GM19324 (cell line): ENCODE measurements around the gene HDAC4.

Source experiments
- ATAC-seq: cut with Tn5 transposase; IDR thresholded peaks from one replicate; pipeline ENCODE4 v1.9.1; 2021; ENCODE audit warnings: mild to moderate bottlenecking, moderate library complexity; ENCODE audit not compliant: unreplicated experiment, low FRiP score

Gene HDAC4

GRCh38 chr2:239260546-239261327 lies 140.1 kb downstream of the HDAC4 start:
- ATAC-seq: no peak

GRCh38 chr2:239259603-239260298 lies 141.1 kb downstream of the HDAC4 start:
- no peak for ATAC-seq

GRCh38 chr2:239259173-239259572 lies 141.6 kb downstream of the HDAC4 start:
- ATAC-seq: no peak

- ATAC-seq: no peak
Observed at GRCh38 chr2:239258248-239258647, 142.6 kb downstream of the HDAC4 start.

GRCh38 chr2:239257511-239257937 lies 143.3 kb downstream of the HDAC4 start:
- ATAC-seq: no peak

GRCh38 chr2:239256350-239256743 lies 144.5 kb downstream of the HDAC4 start:
- no peak for ATAC-seq

GRCh38 chr2:239255628-239256349 lies 145.0 kb downstream of the HDAC4 start:
- ATAC-seq: no peak

GRCh38 chr2:239255218-239255617 lies 145.6 kb downstream of the HDAC4 start:
- ATAC-seq: no peak

- no peak for ATAC-seq
Observed at GRCh38 chr2:239253701-239254436, 147.0 kb downstream of the HDAC4 start.

- peak; percentile 67 for ATAC-seq
Observed at GRCh38 chr2:239253264-239253663, 147.6 kb downstream of the HDAC4 start.

- ATAC-seq: peak; percentile 17
Observed at GRCh38 chr2:239252801-239253200, 148.0 kb downstream of the HDAC4 start.

- ATAC-seq: no peak
Observed at GRCh38 chr2:239252393-239252792, 148.4 kb downstream of the HDAC4 start.

- ATAC-seq: no peak
Observed at GRCh38 chr2:239251971-239252370, 148.8 kb downstream of the HDAC4 start.

GRCh38 chr2:239250216-239251081 lies 150.4 kb downstream of the HDAC4 start:
- ATAC-seq: no peak

- ATAC-seq: no peak
Observed at GRCh38 chr2:239249776-239250175, 151.0 kb downstream of the HDAC4 start.

GRCh38 chr2:239249048-239249447 lies 151.8 kb downstream of the HDAC4 start:
- no peak for ATAC-seq

GRCh38 chr2:239247401-239248245 lies 153.2 kb downstream of the HDAC4 start:
- ATAC-seq: no peak

- no peak for ATAC-seq
Observed at GRCh38 chr2:239246723-239247122, 154.1 kb downstream of the HDAC4 start.
